Hepatocyte (in vitro differentiated cells): ENCODE measurements around the gene RAB3GAP2.

Source experiments
- EZH2 ChIP-seq: fragments of 200-600 bp; sonication (generic); IDR thresholded peaks from 2 replicates; pipeline ENCODE4 v1.6.1; 2016; ENCODE audit warnings: antibody characterized with exemption, mild to moderate bottlenecking, borderline replicate concordance
- EZH2phosphoT487 ChIP-seq: fragments of 200-600 bp; sonication (generic); IDR thresholded peaks from one replicate; pipeline ENCODE4 v1.6.1; 2018; ENCODE audit warnings: antibody characterized with exemption, mild to moderate bottlenecking, low read depth, moderate library complexity; ENCODE audit not compliant: unreplicated experiment, severe bottlenecking
- TF ChIP-seq, protein P1 (sequence below): fragments of 200-600 bp; sonication (generic); IDR thresholded peaks from 2 replicates; pipeline ENCODE4 v1.5.1; 2016; ENCODE audit warnings: antibody characterized with exemption, mild to moderate bottlenecking; ENCODE audit not compliant: poor library complexity

DNA sequence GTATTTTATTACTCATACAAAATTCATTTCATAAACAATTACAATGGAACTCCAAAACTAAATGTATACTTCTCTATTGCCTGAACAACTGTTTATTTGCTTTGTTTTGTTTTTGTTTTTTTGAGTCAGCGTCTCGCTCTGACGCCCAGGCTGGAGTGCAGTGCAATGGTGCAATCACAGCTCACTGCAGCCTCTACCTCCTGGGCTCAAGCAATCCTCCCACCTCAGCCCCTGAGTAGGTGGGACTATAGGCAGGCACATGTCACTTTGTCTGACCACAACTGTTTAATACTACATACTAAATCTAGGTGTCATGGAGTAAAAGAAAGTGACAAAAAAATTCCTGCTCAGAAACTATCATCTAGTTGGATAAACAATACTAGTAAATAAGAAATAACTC is 49.3 kb downstream of the RAB3GAP2 start:
- TF ChIP-seq, protein P1, sequence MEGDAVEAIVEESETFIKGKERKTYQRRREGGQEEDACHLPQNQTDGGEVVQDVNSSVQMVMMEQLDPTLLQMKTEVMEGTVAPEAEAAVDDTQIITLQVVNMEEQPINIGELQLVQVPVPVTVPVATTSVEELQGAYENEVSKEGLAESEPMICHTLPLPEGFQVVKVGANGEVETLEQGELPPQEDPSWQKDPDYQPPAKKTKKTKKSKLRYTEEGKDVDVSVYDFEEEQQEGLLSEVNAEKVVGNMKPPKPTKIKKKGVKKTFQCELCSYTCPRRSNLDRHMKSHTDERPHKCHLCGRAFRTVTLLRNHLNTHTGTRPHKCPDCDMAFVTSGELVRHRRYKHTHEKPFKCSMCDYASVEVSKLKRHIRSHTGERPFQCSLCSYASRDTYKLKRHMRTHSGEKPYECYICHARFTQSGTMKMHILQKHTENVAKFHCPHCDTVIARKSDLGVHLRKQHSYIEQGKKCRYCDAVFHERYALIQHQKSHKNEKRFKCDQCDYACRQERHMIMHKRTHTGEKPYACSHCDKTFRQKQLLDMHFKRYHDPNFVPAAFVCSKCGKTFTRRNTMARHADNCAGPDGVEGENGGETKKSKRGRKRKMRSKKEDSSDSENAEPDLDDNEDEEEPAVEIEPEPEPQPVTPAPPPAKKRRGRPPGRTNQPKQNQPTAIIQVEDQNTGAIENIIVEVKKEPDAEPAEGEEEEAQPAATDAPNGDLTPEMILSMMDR, result no peak
- no peak for TF ChIP-seq EZH2
- TF ChIP-seq EZH2phosphoT487, result no peak
